GM12878 (cell line): ENCODE data around the gene CCNL2. TPM values are rescaled to one million over a fixed set of nuclear protein-coding genes. Genes with fewer than 3 reads are reported as not detected.

Experiments used
- ATF3 ChIP-seq: IDR thresholded peaks from 2 replicates; pipeline ENCODE4 v1.6.1; 2011; ENCODE audit warnings: low read depth, mild to moderate bottlenecking, low read length, moderate library complexity, borderline replicate concordance; ENCODE audit errors: extremely low read depth
- BMI1 ChIP-seq: fragments of 450-650 bp; IDR thresholded peaks from 2 replicates; pipeline ENCODE4 v1.6.1; 2016; ENCODE audit warnings: mild to moderate bottlenecking, moderate library complexity, borderline replicate concordance
- CTCF ChIP-seq, 3 experiments: IDR thresholded peaks in 2 of 3; conservative IDR thresholded peaks in 1 of 3; 2 replicates each; pipeline ENCODE4 v1.5.1; 2011; ENCODE audit warnings: low read depth in 3 of 3, low read length in 3 of 3, mild to moderate bottlenecking in 3 of 3, control low read depth in 2 of 3, moderate library complexity in 2 of 3, inconsistent platforms in 1 of 3, mixed read lengths in 1 of 3; ENCODE audit not compliant: control insufficient read depth in 2 of 3, insufficient read depth in 1 of 3; ENCODE audit errors: extremely low read depth in 1 of 3
- HCFC1 ChIP-seq: fragments of 150-350 bp; IDR thresholded peaks from 2 replicates; pipeline ENCODE4 v1.6.1; 2014; ENCODE audit warnings: low read length
- IKZF2 ChIP-seq, 2 experiments: fragments of 450-650 bp; IDR thresholded peaks; 2 replicates each; pipeline ENCODE4 v1.6.1; 2017; ENCODE audit warnings: mild to moderate bottlenecking in 2 of 2, moderate library complexity in 2 of 2
- IRF5 ChIP-seq: fragments of 450-650 bp; IDR thresholded peaks from 2 replicates; pipeline ENCODE4 v1.6.1; 2017; ENCODE audit warnings: borderline replicate concordance
- MTA3 ChIP-seq: IDR thresholded peaks from 2 replicates; pipeline ENCODE4 v1.6.1; 2012; ENCODE audit warnings: low read length, inconsistent platforms, borderline replicate concordance
- PML ChIP-seq: IDR thresholded peaks from 2 replicates; pipeline ENCODE4 v1.6.1; 2012; ENCODE audit warnings: low read length, inconsistent platforms
- POLR2A ChIP-seq: IDR thresholded peaks from 2 replicates; pipeline ENCODE4 v1.6.1; 2011; ENCODE audit warnings: low read depth, mild to moderate bottlenecking, low read length
- RFX5 ChIP-seq: IDR thresholded peaks from 2 replicates; pipeline ENCODE4 v1.6.1; 2011; ENCODE audit warnings: low read depth, low read length, improper control_type of control experiment
- RUNX3 ChIP-seq: IDR thresholded peaks from 2 replicates; pipeline ENCODE4 v1.6.1; 2012; ENCODE audit warnings: low read length, inconsistent platforms
- SIN3A ChIP-seq: IDR thresholded peaks from 2 replicates; pipeline ENCODE4 v1.6.1; 2012; ENCODE audit warnings: low read depth, low read length, improper control_type of control experiment
- SPI1 ChIP-seq: IDR thresholded peaks from 2 replicates; pipeline ENCODE4 v1.6.1; 2011; ENCODE audit warnings: low read depth, mild to moderate bottlenecking, low read length, moderate library complexity, borderline replicate concordance; ENCODE audit not compliant: insufficient read depth
- TCF3 ChIP-seq: IDR thresholded peaks from 2 replicates; pipeline ENCODE4 v1.6.1; 2012; ENCODE audit warnings: low read depth, mild to moderate bottlenecking, low read length, borderline replicate concordance; ENCODE audit not compliant: insufficient read depth
- ZBED1 ChIP-seq: IDR thresholded peaks from 2 replicates; pipeline ENCODE4 v1.6.1; 2016; ENCODE audit warnings: borderline replicate concordance
- ZBTB33 ChIP-seq: fragments of 450-650 bp; IDR thresholded peaks from 2 replicates; pipeline ENCODE4 v1.6.1; 2017; ENCODE audit warnings: mild to moderate bottlenecking
- polyA plus RNA-seq, 11 experiments: library from polyadenylated mRNA; depleted of rRNA in 4 of 11; unstranded in 6 of 11; stranded (reverse) in 5 of 11; fragments of >200 nt; fragmentation: Nextera tagmentation in 4 of 11; fragmentation: Illumina TruSeq in 1 of 11; extraction: Ambion mirVana in 4 of 11; extraction: Trizol in 1 of 11; gene quantifications; 1 replicate in 1 of 11; 2 replicates in 10 of 11; pipeline versions ENCODE4 v1.2.1 to v1.2.3, GENCODE V29; 2011 to 2016; ENCODE audit warnings: inconsistent platforms in 2 of 11, missing spikeins in 2 of 11, low read depth in 1 of 11
- total RNA-seq, 4 experiments: library from RNA; depleted of rRNA in 3 of 4; stranded (reverse); fragments of >200 nt in 3 of 4; fragmentation: Illumina TruSeq in 1 of 4; extraction: Trizol in 1 of 4; gene quantifications; 2 replicates each; pipeline versions ENCODE4 v1.2.1 to v1.2.3, GENCODE V29; 2013 to 2021
- TF ChIP-seq, protein P1 (sequence below): fragments of 450-650 bp; IDR thresholded peaks from 2 replicates; pipeline ENCODE4 v1.6.1; 2017; ENCODE audit warnings: low read depth, mild to moderate bottlenecking, moderate library complexity
- TF ChIP-seq, protein P2 (sequence below): fragments of 450-650 bp; conservative IDR thresholded peaks from 2 replicates; pipeline ENCODE4 v1.6.1; 2017; ENCODE audit warnings: mild to moderate bottlenecking, moderate library complexity

Gene CCNL2
- total and polyA plus RNA-seq, 10 of the 15 experiments (the other 5 are each of a cell fraction or from before 2014, with no cell fraction given): 2.1 to 143 (median 101) TPM

GRCh38 chr1:1371746-1372711 is 27.1 kb downstream of the CCNL2 start (continued):
- TF ChIP-seq HCFC1 (no peak), ZBED1 (no peak), ZBTB33 (no peak), BMI1 (no peak), IKZF2 (IDR thresholded peaks at IDR 0.05) (peak in 1 of 2 experiments; percentile 19; a peak in 2 of 4 replicates), CTCF (IDR thresholded peaks at IDR 0.05 in 2 of 3, conservative IDR thresholded peaks at IDR 0.05 in 1 of 3; ENCODE audit: control insufficient read depth in 2 of 3, extremely low read depth in 1 of 3, insufficient read depth in 1 of 3, low read depth in 3 of 3, low read length in 3 of 3) (peak; percentile 79 to 95 (median 93)), RFX5 (no peak), ATF3 (0 out of 2 replicates have a peak, but pooled peaks have one; percentile 11), RUNX3 (peak; percentile 36; the same call in 1 of the 2 replicates), TCF3 (peak; percentile 92), MTA3 (no peak), SPI1 (no peak), PML (no peak), POLR2A (peak; percentile 43; the same call in 1 of the 2 replicates), IRF5 (no peak), SIN3A (no peak)
- TF ChIP-seq, protein P1, sequence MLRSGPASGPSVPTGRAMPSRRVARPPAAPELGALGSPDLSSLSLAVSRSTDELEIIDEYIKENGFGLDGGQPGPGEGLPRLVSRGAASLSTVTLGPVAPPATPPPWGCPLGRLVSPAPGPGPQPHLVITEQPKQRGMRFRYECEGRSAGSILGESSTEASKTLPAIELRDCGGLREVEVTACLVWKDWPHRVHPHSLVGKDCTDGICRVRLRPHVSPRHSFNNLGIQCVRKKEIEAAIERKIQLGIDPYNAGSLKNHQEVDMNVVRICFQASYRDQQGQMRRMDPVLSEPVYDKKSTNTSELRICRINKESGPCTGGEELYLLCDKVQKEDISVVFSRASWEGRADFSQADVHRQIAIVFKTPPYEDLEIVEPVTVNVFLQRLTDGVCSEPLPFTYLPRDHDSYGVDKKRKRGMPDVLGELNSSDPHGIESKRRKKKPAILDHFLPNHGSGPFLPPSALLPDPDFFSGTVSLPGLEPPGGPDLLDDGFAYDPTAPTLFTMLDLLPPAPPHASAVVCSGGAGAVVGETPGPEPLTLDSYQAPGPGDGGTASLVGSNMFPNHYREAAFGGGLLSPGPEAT: no peak
- TF ChIP-seq, protein P2, sequence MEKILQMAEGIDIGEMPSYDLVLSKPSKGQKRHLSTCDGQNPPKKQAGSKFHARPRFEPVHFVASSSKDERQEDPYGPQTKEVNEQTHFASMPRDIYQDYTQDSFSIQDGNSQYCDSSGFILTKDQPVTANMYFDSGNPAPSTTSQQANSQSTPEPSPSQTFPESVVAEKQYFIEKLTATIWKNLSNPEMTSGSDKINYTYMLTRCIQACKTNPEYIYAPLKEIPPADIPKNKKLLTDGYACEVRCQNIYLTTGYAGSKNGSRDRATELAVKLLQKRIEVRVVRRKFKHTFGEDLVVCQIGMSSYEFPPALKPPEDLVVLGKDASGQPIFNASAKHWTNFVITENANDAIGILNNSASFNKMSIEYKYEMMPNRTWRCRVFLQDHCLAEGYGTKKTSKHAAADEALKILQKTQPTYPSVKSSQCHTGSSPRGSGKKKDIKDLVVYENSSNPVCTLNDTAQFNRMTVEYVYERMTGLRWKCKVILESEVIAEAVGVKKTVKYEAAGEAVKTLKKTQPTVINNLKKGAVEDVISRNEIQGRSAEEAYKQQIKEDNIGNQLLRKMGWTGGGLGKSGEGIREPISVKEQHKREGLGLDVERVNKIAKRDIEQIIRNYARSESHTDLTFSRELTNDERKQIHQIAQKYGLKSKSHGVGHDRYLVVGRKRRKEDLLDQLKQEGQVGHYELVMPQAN: peak; percentile 36; the same call in 1 of the 2 replicates
